Activated T-helper 17 cell treated with anti-CD3 and anti-CD28 coated beads, Interleukin-2, amount 50 U/mL, for 72 hours (primary cell): ENCODE measurements around the gene SYT14. TPM values are rescaled to one million over a fixed set of nuclear protein-coding genes. Genes with fewer than 3 reads are reported as not detected.
"Not testable (repeated sequence)": the region's sequence is repeated elsewhere in the genome, so short reads cannot be mapped to it uniquely, and the experiment has no call there.

Source experiments
- ATAC-seq: fragments of 150-1000 bp; cut with Tn5 transposase; replicated peaks from 2 replicates; pipeline ENCODE4 v1.10.0; 2021; ENCODE audit warnings: mild to moderate bottlenecking, moderate library complexity
- H3K27ac Mint-ChIP-seq: one replicate; pipeline ENCODE4 v1.8.0; 2022; ENCODE audit warnings: mixed read lengths
- H3K27me3 Mint-ChIP-seq: one replicate; pipeline ENCODE4 v1.8.0; 2022; ENCODE audit warnings: mixed read lengths
- H3K36me3 Mint-ChIP-seq: one replicate; pipeline ENCODE4 v1.8.0; 2022; ENCODE audit warnings: low read depth, mild to moderate bottlenecking, mixed read lengths
- H3K4me1 Mint-ChIP-seq: one replicate; pipeline ENCODE4 v1.8.0; 2022; ENCODE audit warnings: mixed read lengths
- H3K4me3 Mint-ChIP-seq: one replicate; pipeline ENCODE4 v1.8.0; 2022; ENCODE audit warnings: mild to moderate bottlenecking, mixed read lengths
- H3K9me3 Mint-ChIP-seq: one replicate; pipeline ENCODE4 v1.8.0; 2022; ENCODE audit warnings: mixed read lengths
- total RNA-seq, 2 donors: library from RNA; stranded (reverse); gene quantifications; one replicate each; pipeline ENCODE4 v1.2.3, GENCODE V29; 2022

The SYT14 gene
- total RNA-seq, 2 donors from 2014 or later: not detected

- Mint-ChIP-seq H3K4me3 (no peak overlapping the region), H3K36me3 (no peaks in the 10 kb centered on the region), H3K27me3 (no peaks in the 10 kb centered on the region), H3K9me3 (no peaks in the 10 kb centered on the region), H3K4me1 (no peaks in the 10 kb centered on the region), H3K27ac (no peak overlapping the region)
- no peak for ATAC-seq
Observed at GRCh38 chr1:209912306-209912705, 25.7 kb upstream of the SYT14 start.

- ATAC-seq, H3K4me1 Mint-ChIP-seq, H3K4me3 Mint-ChIP-seq, H3K36me3 Mint-ChIP-seq, H3K27ac Mint-ChIP-seq, H3K27me3 Mint-ChIP-seq: not testable (repeated sequence)
- H3K9me3 Mint-ChIP-seq: peaks cover 13% of the 10 kb centered on the region
Observed at GRCh38 chr1:209919637-209920036, 18.4 kb upstream of the SYT14 start.

GRCh38 chr1:209920844-209921243 is 17.2 kb upstream of the SYT14 start:
- no peak for ATAC-seq

GRCh38 chr1:209924390-209924789 is 13.6 kb upstream of the SYT14 start:
- Mint-ChIP-seq H3K36me3 (no peaks in the 10 kb centered on the region), H3K4me1 (no peaks in the 10 kb centered on the region), H3K4me3 (no peak overlapping the region), H3K27ac (no peak overlapping the region), H3K9me3 (peaks cover 13% of the 10 kb centered on the region), H3K27me3 (peaks cover 30% of the 10 kb centered on the region)
- ATAC-seq: no peak

More at GRCh38 chr1:209920844-209921243, 17.2 kb upstream of the SYT14 start:
- no peaks in the 10 kb centered on the region for H3K36me3 Mint-ChIP-seq
- H3K4me1 Mint-ChIP-seq: no peaks in the 10 kb centered on the region
- peaks cover 14% of the 10 kb centered on the region for H3K27me3 Mint-ChIP-seq
- H3K9me3 Mint-ChIP-seq: peaks cover 13% of the 10 kb centered on the region
- H3K4me3 Mint-ChIP-seq: no peak overlapping the region
- no peak overlapping the region for H3K27ac Mint-ChIP-seq

GRCh38 chr1:209926045-209926444 is 12.0 kb upstream of the SYT14 start:
- Mint-ChIP-seq H3K4me1 (no peaks in the 10 kb centered on the region), H3K27me3 (peaks cover 30% of the 10 kb centered on the region), H3K4me3 (no peak overlapping the region), H3K9me3 (peaks cover 1% of the 10 kb centered on the region), H3K36me3 (no peaks in the 10 kb centered on the region), H3K27ac (no peak overlapping the region)
- ATAC-seq: no peak

- H3K4me3 Mint-ChIP-seq: no peak overlapping the region
- no peak for ATAC-seq
- no peaks in the 10 kb centered on the region for H3K36me3 Mint-ChIP-seq
- H3K9me3 Mint-ChIP-seq: no peaks in the 10 kb centered on the region
- H3K27me3 Mint-ChIP-seq: peaks cover 34% of the 10 kb centered on the region
- no peak overlapping the region for H3K27ac Mint-ChIP-seq
- H3K4me1 Mint-ChIP-seq: no peaks in the 10 kb centered on the region
Observed at GRCh38 chr1:209927466-209927865, 10.6 kb upstream of the SYT14 start.

GRCh38 chr1:209929751-209930150 is 8.3 kb upstream of the SYT14 start:
- no peak overlapping the region for H3K27ac Mint-ChIP-seq
- no peaks in the 10 kb centered on the region for H3K9me3 Mint-ChIP-seq
- no peaks in the 10 kb centered on the region for H3K36me3 Mint-ChIP-seq
- no peak for ATAC-seq
- H3K4me3 Mint-ChIP-seq: no peak overlapping the region
- no peaks in the 10 kb centered on the region for H3K4me1 Mint-ChIP-seq
- peaks cover 44% of the 10 kb centered on the region for H3K27me3 Mint-ChIP-seq

GRCh38 chr1:209931141-209931540 is 6.9 kb upstream of the SYT14 start:
- H3K27me3 Mint-ChIP-seq: peaks cover 48% of the 10 kb centered on the region

GRCh38 chr1:209936125-209936524 is 1.9 kb upstream of the SYT14 start:
- H3K9me3 Mint-ChIP-seq: no peaks in the 10 kb centered on the region
- H3K27me3 Mint-ChIP-seq: peaks cover 64% of the 10 kb centered on the region

More at GRCh38 chr1:209931141-209931540, 6.9 kb upstream of the SYT14 start:
- no peak for ATAC-seq
- H3K4me3 Mint-ChIP-seq: no peak overlapping the region
- no peaks in the 10 kb centered on the region for H3K36me3 Mint-ChIP-seq
- no peak overlapping the region for H3K27ac Mint-ChIP-seq
- H3K4me1 Mint-ChIP-seq: no peaks in the 10 kb centered on the region
- no peaks in the 10 kb centered on the region for H3K9me3 Mint-ChIP-seq

GRCh38 chr1:209945377-209945776 is 7.4 kb downstream of the SYT14 start:
- no peaks in the 10 kb centered on the region for H3K9me3 Mint-ChIP-seq

More at GRCh38 chr1:209936125-209936524, 1.9 kb upstream of the SYT14 start:
- Mint-ChIP-seq H3K4me3 (no peak overlapping the region), H3K4me1 (peaks cover 6% of the 10 kb centered on the region), H3K36me3 (peaks cover 4% of the 10 kb centered on the region), H3K27ac (no peak overlapping the region)
- ATAC-seq: no peak

GRCh38 chr1:209948155-209948554 is 10.1 kb downstream of the SYT14 start:
- H3K36me3 Mint-ChIP-seq: no peaks in the 10 kb centered on the region
- peaks cover 18% of the 10 kb centered on the region for H3K27me3 Mint-ChIP-seq
- no peaks in the 10 kb centered on the region for H3K9me3 Mint-ChIP-seq
- H3K4me3 Mint-ChIP-seq: no peak overlapping the region
- no peak overlapping the region for H3K27ac Mint-ChIP-seq
- ATAC-seq: no peak
- H3K4me1 Mint-ChIP-seq: no peaks in the 10 kb centered on the region

More at GRCh38 chr1:209945377-209945776, 7.4 kb downstream of the SYT14 start:
- H3K27me3 Mint-ChIP-seq: peaks cover 29% of the 10 kb centered on the region
- no peaks in the 10 kb centered on the region for H3K4me1 Mint-ChIP-seq
- no peak overlapping the region for H3K4me3 Mint-ChIP-seq
- ATAC-seq: no peak
- H3K27ac Mint-ChIP-seq: no peak overlapping the region
- H3K36me3 Mint-ChIP-seq: no peaks in the 10 kb centered on the region

- no peaks in the 10 kb centered on the region for H3K4me1 Mint-ChIP-seq
- peaks cover 28% of the 10 kb centered on the region for H3K27me3 Mint-ChIP-seq
- no peaks in the 10 kb centered on the region for H3K36me3 Mint-ChIP-seq
- no peak overlapping the region for H3K4me3 Mint-ChIP-seq
- H3K9me3 Mint-ChIP-seq: no peaks in the 10 kb centered on the region
- no peak overlapping the region for H3K27ac Mint-ChIP-seq
- no peak for ATAC-seq
Observed at GRCh38 chr1:209956116-209956515, 18.1 kb downstream of the SYT14 start.

GRCh38 chr1:209959623-209960022 is 21.6 kb downstream of the SYT14 start:
- peaks cover 31% of the 10 kb centered on the region for H3K27me3 Mint-ChIP-seq
- ATAC-seq: no peak

GRCh38 chr1:209960926-209961325 is 22.9 kb downstream of the SYT14 start:
- no peaks in the 10 kb centered on the region for H3K9me3 Mint-ChIP-seq

More at GRCh38 chr1:209959623-209960022, 21.6 kb downstream of the SYT14 start:
- Mint-ChIP-seq H3K4me3 (no peak overlapping the region), H3K27ac (no peak overlapping the region), H3K9me3 (no peaks in the 10 kb centered on the region), H3K36me3 (no peaks in the 10 kb centered on the region), H3K4me1 (no peaks in the 10 kb centered on the region)

GRCh38 chr1:209962388-209962787 is 24.4 kb downstream of the SYT14 start:
- no peaks in the 10 kb centered on the region for H3K36me3 Mint-ChIP-seq

More at GRCh38 chr1:209960926-209961325, 22.9 kb downstream of the SYT14 start:
- no peaks in the 10 kb centered on the region for H3K4me1 Mint-ChIP-seq
- no peaks in the 10 kb centered on the region for H3K36me3 Mint-ChIP-seq
- peaks cover 23% of the 10 kb centered on the region for H3K27me3 Mint-ChIP-seq
- ATAC-seq: no peak
- no peak overlapping the region for H3K27ac Mint-ChIP-seq
- no peak overlapping the region for H3K4me3 Mint-ChIP-seq

GRCh38 chr1:209962856-209963255 is 24.8 kb downstream of the SYT14 start:
- Mint-ChIP-seq H3K4me3 (no peak overlapping the region), H3K4me1 (no peaks in the 10 kb centered on the region), H3K27ac (no peak overlapping the region), H3K9me3 (no peaks in the 10 kb centered on the region), H3K36me3 (no peaks in the 10 kb centered on the region), H3K27me3 (peaks cover 13% of the 10 kb centered on the region)
- ATAC-seq: no peak

More at GRCh38 chr1:209962388-209962787, 24.4 kb downstream of the SYT14 start:
- no peak overlapping the region for H3K4me3 Mint-ChIP-seq
- no peak for ATAC-seq
- no peaks in the 10 kb centered on the region for H3K4me1 Mint-ChIP-seq
- no peak overlapping the region for H3K27ac Mint-ChIP-seq
- no peaks in the 10 kb centered on the region for H3K9me3 Mint-ChIP-seq
- H3K27me3 Mint-ChIP-seq: peaks cover 16% of the 10 kb centered on the region
